M059J (cell line): ENCODE data around the gene ZAR1L. TPM values are rescaled to one million over a fixed set of nuclear protein-coding genes. Genes with fewer than 3 reads are reported as not detected.
"Not testable (repeated sequence)": the region's sequence is repeated elsewhere in the genome, so short reads cannot be mapped to it uniquely, and the experiment has no call there.

Experiments
- DNase-seq: peaks from one replicate; pipeline ENCODE4 v3.0.0-alpha.2; 2012; ENCODE audit warnings: low read depth
- total RNA-seq: library from RNA; depleted of rRNA; stranded (reverse); fragments of >200 nt; shearing (Covaris generic); gene quantifications from 2 replicates; pipeline ENCODE4 v1.2.3, GENCODE V29; 2014; rRNA removed

The ZAR1L gene, protein sequence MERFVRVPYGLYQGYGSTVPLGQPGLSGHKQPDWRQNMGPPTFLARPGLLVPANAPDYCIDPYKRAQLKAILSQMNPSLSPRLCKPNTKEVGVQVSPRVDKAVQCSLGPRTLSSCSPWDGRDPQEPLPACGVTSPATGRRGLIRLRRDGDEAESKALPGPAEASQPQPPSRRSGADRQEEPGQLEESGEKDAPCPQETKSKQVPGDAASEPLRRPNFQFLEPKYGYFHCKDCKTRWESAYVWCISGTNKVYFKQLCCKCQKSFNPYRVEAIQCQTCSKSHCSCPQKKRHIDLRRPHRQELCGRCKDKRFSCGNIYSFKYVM
- total RNA-seq, result not detected in 2 replicates

- DNase-seq, result peak; percentile 90
Measured at GRCh38 chr13:32315238-32316027, at the start of gene ZAR1L, which contains the start of gene BRCA2. TSS of gene ZAR1L (minus strand) at chr13:32315363. CDS start at chr13:32311925, 3,438 bp downstream. TSS of gene BRCA2 (plus strand) at chr13:32315508. CDS start at chr13:32316461, 953 bp downstream.

DNA sequence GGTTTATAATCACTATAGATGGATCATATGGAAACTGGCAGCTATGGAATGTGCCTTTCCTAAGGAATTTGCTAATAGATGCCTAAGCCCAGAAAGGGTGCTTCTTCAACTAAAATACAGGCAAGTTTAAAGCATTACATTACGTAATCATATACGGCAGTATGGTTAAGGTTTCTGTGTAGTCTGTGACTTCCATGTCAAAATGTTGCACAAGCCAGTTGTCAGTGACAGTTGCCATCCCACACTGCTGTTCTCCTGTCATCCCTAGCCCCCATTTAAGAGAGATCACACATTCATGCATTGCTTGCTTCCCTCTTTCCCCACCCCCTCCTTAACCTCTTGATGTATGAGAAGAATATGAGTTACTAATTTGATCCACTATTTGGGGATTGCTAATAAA lies 47.4 kb upstream of the ZAR1L start:
- DNase-seq, result no peak

DNA sequence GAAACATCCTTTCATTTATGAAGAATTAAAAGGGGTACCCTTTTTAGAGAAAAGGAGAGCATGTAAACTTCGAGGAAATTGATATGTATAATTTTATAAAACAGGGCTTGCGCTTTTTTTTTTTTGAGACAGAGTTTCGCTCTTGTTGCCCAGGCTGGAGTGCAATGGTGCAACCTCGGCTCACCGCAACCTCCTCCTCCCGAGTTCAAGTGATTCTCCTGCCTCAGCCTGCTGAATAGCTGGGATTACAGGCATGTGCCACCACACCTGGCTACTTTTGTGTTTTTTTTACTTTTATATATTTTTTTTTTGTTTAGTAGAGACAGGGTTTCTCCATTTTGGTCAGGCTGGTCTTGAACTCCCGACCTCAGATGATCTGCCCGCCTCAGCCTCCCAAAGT lies 40.8 kb upstream of the ZAR1L start:
- DNase-seq, result not testable (repeated sequence)

GRCh38 chr13:32354040-32354439 lies 38.9 kb upstream of the ZAR1L start:
- DNase-seq, result no peak

DNA sequence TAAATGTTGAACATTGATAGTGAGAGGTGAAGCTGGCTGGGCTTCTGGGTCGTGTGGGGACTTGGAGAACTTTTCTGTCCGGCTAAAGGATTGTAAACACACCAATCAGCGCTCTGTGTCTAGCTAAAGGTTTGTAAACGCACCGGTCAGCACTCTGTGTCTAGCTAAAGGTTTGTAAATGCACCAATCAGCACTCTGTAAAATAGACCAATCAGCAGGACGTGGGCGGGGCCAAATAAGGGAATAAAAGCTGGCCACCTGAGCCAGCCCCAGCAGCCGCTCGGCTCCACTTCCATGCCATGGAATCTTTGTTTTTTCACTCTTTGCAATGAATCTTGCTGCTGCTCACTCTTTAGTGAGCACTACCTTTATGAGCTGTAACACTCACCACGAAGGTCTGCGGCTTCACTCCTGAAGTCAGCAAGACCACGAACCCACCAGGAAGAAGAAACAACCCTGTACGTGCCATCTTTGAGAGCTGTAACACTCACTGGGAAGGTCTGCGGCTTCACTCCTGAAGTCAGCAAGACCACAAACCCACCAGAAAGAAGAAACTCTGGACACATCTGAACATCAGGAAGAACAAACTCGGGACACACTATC lies 35.8 kb upstream of the ZAR1L start:
- DNase-seq, result not testable (repeated sequence)

DNA sequence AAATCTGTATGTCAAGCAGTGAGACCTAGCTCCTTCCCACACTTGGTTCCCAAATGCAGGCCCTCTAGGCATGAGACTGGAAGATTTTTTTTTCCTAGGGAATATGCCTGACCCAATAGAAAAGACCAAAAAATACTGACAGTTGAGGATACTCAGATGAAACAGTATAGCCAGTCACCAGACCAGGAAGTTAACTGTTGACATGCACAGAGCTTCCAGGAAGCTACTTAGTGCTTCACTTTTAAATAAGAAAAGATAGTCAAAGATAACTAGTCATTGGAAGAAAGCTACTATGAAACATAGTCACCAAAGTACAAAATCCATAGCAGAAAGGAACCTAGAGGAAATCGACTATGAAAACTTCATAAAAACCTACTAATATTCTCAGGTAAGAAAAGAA lies 32.5 kb upstream of the ZAR1L start:
- DNase-seq, result no peak

GRCh38 chr13:32340914-32341313 lies 25.8 kb upstream of the ZAR1L start:
- DNase-seq, result no peak

- peak; percentile 7 for DNase-seq
Measured at GRCh38 chr13:32334671-32335070, 19.5 kb upstream of the ZAR1L start.

- DNase-seq, result peak; percentile 53
Measured at GRCh38 chr13:32330441-32330840, 15.3 kb upstream of the ZAR1L start.

- peak; percentile 74 for DNase-seq
Measured at GRCh38 chr13:32323912-32324311, 8.7 kb upstream of the ZAR1L start.

DNA sequence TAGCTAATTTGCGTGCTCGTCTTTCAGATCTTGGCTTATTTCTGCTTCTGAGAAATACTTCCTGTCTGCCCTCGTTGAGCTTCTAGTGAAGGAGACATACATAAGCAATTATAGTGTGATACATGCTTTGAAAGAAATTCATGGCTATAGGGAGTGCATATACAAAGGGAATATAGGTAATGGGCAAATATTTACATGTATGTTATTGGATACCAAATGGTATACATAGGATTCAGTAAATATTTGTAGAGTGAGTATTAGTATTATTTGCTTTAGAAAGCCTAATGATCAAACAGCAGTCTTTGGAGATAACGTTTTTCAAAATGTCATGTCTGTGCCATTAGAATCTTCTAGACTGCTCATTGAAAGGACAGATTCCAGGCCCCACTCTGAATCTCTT lies 5.4 kb upstream of the ZAR1L start:
- no peak for DNase-seq

DNA sequence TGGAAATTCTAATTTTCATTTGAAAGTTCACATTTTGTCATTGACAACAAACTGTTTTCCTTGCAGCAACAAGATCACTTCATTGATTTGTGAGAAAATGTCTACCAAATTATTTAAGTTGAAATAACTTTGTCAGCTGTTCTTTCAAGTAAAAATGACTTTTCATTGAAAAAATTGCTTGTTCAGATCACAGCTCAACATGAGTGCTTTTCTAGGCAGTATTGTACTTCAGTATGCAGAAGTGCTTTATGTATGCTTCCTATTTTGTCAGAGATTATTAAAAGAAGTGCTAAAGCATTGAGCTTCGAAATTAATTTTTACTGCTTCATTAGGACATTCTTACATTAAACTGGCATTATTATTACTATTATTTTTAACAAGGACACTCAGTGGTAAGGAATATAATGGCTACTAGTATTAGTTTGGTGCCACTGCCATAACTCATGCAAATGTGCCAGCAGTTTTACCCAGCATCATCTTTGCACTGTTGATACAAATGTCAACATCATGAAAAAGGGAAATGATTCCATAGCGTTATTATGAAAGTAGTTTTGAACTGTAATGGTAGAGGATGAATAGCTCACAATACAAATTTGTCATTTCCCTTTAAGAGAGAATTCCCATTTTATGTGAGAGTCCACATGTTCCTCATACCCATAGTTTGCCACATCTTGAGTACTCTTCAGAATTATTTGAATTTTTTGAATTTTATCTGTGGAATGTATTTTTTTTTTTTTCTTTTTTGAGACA lies 2.7 kb upstream of the ZAR1L start:
- DNase-seq, result no peak

DNA sequence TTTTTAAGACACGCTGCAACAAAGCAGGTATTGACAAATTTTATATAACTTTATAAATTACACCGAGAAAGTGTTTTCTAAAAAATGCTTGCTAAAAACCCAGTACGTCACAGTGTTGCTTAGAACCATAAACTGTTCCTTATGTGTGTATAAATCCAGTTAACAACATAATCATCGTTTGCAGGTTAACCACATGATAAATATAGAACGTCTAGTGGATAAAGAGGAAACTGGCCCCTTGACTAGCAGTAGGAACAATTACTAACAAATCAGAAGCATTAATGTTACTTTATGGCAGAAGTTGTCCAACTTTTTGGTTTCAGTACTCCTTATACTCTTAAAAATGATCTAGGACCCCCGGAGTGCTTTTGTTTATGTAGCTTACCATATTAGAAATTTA lies 1.3 kb upstream of the ZAR1L start:
- DNase-seq, result no peak

DNA sequence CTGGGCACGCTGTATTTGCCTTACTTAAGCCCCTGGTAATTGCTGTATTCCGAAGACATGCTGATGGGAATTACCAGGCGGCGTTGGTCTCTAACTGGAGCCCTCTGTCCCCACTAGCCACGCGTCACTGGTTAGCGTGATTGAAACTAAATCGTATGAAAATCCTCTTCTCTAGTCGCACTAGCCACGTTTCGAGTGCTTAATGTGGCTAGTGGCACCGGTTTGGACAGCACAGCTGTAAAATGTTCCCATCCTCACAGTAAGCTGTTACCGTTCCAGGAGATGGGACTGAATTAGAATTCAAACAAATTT lies 821 bp upstream of the ZAR1L start:
- DNase-seq, result no peak

DNA sequence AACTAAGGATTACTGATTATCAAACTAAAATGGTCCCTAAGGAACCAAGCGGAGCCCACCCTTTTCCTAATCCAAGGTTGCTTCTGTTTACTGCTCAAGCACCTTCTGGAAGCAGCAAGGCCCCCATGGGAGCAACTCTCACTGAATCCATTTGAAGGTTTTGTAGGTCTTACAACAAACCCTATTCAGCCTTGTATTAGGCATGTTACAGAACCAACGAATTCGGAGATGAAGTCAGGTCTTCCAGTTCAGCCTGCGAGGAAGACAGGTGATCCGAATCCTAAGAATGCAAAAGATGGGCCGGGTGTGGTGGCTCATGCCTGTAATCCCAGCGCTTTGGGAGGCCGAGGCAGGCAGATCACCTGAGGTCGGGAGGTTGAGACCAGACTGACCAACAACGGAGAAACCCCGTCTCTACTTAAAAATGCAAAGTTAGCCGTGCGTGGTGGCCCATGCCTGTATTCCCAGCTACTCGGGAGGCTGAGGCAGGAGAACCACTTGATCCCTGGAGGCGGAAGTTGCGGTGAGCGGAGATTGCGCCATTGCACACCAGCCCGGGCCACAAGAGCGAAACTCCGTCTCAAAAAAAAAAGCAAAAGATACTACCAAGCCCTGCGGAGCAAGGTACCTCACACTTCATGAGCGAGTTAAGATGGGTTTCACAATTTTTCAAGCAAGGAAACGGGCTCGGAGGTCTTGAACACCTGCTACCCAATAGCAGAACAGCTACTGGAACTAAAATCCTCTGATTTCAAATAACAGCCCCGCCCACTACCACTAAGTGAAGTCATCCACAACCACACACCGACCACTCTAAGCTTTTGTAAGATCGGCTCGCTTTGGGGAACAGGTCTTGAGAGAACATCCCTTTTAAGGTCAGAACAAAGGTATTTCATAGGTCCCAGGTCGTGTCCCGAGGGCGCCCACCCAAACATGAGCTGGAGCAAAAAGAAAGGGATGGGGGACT lies 609 bp downstream of the ZAR1L start:
- DNase-seq, result peak; percentile 57

DNA sequence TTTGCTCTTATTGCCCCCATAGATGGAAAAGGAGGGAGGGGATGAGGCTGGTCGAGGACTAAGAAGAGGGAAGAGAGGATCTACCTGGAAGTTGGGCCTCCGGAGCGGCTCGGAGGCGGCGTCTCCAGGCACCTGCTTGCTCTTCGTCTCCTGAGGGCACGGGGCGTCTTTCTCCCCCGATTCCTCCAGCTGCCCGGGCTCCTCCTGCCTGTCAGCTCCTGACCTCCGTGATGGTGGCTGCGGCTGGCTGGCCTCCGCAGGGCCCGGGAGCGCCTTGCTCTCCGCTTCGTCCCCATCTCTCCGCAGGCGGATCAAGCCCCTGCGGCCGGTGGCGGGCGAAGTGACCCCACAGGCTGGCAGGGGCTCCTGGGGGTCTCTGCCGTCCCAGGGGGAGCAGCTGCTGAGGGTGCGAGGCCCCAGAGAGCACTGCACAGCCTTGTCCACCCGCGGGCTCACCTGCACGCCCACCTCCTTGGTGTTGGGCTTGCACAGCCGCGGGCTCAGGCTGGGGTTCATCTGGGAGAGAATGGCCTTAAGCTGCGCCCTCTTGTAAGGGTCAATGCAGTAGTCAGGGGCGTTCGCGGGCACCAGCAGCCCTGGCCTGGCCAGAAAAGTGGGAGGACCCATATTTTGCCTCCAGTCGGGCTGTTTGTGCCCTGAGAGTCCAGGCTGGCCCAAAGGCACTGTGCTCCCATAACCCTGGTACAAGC lies 3.8 kb downstream of the ZAR1L start:
- DNase-seq, result no peak

GRCh38 chr13:32310134-32310706 lies 4.9 kb downstream of the ZAR1L start:
- DNase-seq, result peak; percentile 55

- DNase-seq, result no peak
Measured at GRCh38 chr13:32309312-32310133, 5.6 kb downstream of the ZAR1L start.

GRCh38 chr13:32305646-32306045 lies 9.5 kb downstream of the ZAR1L start:
- DNase-seq, result no peak
